Fibroblast of pulmonary artery (primary cell): ENCODE measurements around the gene KIF26B.

Experiments
- DNase-seq: peaks from one replicate; pipeline ENCODE4 v3.0.0-alpha.2; 2010; ENCODE audit warnings: low read depth
- H3K4me3 ChIP-seq: replicated peaks from 2 replicates; pipeline ENCODE4 v1.5.1; 2011; ENCODE audit warnings: low read depth, mild to moderate bottlenecking, control low read depth, low read length, moderate library complexity
- TF ChIP-seq, protein P1 (sequence below): IDR thresholded peaks from 2 replicates; pipeline ENCODE4 v1.5.1; 2011; ENCODE audit warnings: mild to moderate bottlenecking, control low read depth, low read length, inconsistent platforms; ENCODE audit errors: missing control alignments

The KIF26B gene

DNA sequence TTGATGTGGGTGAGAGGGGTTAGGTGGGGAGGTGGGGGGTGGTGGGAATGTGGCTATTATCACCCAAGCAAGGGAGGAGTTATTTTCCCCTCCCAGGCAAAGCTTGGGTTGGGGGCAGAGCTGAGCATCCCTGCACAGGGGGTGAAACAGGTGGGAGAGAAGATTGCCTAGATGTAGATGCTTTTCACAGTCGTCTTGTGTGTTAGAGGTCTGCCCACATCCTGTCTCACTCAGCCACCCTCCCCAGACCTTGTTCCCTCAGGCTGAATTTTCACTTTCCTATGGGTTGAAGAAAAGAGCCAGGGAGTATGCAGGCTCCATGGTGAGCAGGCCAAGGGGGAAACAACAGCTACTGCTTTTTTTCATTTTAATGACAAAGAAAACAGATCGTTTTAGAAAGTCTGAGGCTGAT lies 223.5 kb downstream of the KIF26B start:
- TF ChIP-seq, protein P1, sequence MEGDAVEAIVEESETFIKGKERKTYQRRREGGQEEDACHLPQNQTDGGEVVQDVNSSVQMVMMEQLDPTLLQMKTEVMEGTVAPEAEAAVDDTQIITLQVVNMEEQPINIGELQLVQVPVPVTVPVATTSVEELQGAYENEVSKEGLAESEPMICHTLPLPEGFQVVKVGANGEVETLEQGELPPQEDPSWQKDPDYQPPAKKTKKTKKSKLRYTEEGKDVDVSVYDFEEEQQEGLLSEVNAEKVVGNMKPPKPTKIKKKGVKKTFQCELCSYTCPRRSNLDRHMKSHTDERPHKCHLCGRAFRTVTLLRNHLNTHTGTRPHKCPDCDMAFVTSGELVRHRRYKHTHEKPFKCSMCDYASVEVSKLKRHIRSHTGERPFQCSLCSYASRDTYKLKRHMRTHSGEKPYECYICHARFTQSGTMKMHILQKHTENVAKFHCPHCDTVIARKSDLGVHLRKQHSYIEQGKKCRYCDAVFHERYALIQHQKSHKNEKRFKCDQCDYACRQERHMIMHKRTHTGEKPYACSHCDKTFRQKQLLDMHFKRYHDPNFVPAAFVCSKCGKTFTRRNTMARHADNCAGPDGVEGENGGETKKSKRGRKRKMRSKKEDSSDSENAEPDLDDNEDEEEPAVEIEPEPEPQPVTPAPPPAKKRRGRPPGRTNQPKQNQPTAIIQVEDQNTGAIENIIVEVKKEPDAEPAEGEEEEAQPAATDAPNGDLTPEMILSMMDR = no peak
- no peak overlapping the region for H3K4me3 ChIP-seq
- no peak for DNase-seq

DNA sequence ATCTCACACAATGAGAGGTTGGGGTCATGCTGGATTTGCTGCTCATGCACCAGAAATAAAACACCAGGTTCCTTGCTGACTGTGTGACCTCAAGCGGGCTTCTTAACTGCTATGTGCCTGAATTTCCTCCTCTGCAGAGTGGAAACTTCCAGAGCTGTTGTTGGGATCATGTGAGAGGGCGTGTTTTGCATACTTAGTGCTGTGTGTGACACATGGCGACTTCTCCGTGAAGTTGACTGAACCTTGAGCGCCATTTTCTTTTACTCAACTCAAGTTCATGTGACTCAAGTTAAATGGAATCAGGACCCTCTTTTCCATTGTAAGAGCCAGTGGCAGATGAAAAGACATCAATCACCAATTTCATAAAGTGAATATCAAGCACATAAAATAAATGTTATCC lies 224.0 kb downstream of the KIF26B start:
- DNase-seq = no peak

DNA sequence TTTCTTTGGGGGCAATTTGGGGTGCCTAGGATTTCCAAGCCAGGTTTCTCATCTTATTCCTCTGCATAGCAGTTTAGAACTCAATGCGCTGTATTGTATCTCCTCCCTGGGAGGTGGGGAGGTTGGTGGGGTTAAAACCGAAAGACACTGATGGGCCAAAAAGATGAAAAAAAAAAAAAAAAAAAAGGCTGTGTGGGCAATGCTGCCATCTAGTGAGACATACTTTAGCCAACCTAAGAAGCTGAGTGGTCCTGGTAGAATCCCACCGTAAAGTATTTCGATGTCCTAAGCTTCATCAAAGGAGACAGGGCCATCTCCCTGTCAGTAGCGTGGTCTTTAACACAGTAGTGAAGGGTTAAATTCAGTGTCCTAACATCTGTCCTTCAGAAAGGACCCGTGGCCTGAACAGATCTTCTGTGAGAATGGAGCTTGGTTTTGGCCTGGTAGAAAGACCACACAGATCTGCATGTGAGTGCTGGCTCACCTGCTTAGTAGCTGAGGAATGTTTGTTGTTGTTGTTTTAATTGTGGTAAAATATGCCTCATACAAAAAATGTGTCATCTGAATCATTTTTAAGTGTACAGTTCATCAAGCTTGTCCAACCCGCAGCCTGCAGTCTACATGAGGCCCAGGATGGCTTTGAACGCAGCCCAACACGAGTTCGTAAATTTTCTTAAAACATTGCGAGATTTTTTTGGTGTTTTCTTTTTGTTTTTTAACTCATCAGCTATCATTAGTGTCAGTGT lies 226.2 kb downstream of the KIF26B start:
- TF ChIP-seq, protein P1 = peak; percentile 36
- peak; percentile 17 for DNase-seq
- no peak overlapping the region for H3K4me3 ChIP-seq

More for the DNA sequence above, 224.0 kb downstream of the KIF26B start:
- TF ChIP-seq, protein P1 = no peak
- no peak overlapping the region for H3K4me3 ChIP-seq

DNA sequence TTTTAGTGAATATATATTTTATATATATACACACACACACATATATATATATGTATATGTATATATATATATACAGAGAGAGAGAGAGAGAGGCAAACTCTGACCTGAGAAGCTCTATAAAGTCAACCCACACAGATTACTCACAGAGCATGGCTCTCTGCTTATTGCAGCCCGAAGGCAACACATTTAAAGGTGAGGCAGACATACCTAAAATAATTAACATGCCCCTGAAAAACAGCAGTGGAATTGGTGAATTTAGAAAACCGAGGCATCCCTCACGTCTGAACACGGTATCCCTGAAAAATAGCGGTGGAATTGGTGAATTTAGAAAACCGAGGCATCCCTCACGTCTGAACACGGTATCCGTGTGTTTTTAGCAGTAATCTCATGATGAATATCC lies 228.2 kb downstream of the KIF26B start:
- TF ChIP-seq, protein P1 = no peak
- no peak for DNase-seq
- H3K4me3 ChIP-seq = no peak overlapping the region

DNA sequence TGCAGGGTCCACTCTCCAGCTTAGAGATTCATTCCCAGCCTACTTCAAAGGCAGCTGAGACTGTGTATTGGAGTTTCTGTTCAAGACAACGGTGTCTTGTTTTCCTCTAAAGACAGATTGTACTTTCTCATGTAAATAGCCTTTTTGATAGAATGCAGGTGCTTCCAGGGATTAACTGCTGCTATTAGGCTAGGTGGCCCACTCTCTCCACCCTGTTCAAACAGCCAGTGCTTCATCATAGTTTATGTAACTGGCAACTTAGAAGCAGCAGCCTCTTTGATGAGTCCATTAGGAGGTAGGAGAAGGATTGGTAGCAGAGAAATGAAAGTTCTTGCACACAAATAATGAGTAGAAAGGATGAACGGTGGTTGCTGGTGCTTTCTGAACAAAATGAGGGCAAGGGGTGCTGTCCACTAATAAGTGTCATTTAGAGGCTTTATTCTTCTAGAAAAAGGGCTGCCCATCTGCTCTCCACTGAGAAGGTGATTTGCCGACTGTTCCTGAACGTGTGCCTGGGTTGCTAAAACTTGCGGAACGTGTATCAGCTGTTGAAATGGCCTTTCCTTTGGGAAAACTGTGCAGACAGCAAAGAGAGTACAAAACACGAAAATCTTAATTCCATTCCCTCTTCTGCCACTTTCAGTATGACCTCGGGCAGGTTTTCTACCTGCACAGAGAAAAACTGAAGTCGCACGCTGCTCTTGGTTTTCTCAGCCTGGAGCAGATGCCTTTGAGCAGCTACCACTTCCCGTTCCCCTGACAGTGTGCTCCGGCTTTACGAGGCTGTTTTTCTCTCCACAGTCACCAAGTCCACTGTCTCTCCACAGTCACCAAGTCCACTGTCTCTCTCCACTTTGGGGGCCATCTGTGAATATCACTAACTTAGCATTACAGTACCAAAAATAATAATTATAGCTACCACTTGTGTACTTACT lies 228.9 kb downstream of the KIF26B start:
- TF ChIP-seq, protein P1 = no peak
- H3K4me3 ChIP-seq = no peak overlapping the region
- no peak for DNase-seq

DNA sequence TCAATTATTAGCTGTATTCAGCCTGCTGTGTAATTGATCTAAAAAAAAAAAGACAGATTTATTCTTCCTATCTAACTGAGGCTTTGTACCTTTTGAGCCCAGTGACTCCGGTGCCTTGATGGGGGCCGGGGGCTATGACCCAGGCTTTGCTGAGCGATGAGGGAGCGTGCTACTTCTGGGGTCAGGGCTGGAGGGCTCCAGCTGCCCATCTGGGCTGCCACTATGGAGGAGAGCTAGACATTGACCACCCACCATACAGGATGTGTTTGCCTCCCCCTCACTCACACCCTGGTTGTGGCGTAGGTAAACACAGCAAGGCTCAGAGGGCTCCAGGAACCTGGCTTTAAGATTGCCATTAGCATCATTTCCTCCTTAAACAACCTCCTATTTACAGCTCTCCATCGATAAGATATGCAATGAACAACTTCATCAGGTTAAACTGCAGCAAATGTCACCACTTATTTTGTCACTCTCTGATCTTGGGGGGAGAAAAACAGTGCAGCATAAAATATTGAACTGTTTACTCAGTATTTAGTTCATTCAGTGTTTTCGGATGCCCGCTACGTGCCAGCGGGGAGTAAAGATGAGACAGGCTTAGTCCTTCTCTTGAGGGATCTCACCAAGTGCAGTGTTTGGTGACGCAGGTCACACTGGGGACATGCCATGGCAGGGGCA lies 231.6 kb downstream of the KIF26B start:
- no peak overlapping the region for H3K4me3 ChIP-seq
- TF ChIP-seq, protein P1 = no peak

More for the DNA sequence above, 231.6 kb downstream of the KIF26B start:
- no peak for DNase-seq
